ENCODE results near the gene RBM6.
"Not testable (repeated sequence)": the region's sequence is repeated elsewhere in the genome, so short reads cannot be mapped to it uniquely, and the experiment has no call there.

The RBM6 gene

DNA sequence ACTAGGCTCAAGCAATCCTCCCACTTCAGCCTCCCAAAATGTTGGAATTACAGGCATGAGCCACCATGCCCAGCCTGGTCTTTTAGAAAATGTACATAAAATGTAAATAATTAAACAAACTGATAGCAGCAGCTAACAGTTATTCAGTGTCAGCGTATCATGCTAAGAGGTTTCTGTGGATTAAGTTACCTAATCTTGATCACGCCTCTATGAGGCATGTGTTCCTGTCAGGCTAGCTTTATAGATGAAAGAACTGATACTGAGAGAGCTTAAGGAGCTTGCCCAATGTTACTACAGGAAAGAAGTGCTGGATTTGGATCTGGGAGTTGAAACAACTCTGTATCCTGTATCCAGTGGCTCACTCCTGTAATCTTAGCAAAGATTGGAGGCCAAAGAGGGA is 25.0 kb upstream of the RBM6 start:
- DNase-seq = no peak

- DNase-seq = no peak
Measured at GRCh38 chr3:49916686-49917085, 23.3 kb upstream of the RBM6 start.

GRCh38 chr3:49917806-49918590 is 22.0 kb upstream of the RBM6 start:
- not testable (repeated sequence) for DNase-seq

GRCh38 chr3:49924683-49925082 is 15.3 kb upstream of the RBM6 start:
- DNase-seq = no peak

GRCh38 chr3:49925485-49925884 is 14.5 kb upstream of the RBM6 start:
- no peak for DNase-seq

GRCh38 chr3:49926117-49926728 is 13.7 kb upstream of the RBM6 start:
- DNase-seq = no peak

DNA sequence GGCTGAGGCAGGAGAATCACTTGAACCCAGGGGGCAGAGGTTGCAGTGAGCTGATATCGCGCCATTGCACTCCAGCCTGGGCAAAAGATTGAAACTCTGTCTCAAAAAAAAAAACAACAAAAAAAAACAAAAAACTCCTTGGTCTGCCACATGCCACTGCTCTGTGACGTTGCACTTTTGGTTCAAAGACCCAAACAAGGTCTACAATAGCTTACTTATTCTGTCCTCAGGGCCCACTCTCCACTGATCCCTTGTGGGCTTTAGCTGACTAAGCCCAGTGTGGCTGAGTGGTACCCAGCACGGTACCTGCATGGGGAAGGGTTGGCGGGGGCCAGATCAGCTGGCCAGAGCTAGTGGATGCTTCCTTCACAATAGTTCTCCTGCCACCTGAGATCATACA is 12.2 kb upstream of the RBM6 start:
- no peak for DNase-seq

- DNase-seq = no peak
Measured at GRCh38 chr3:49928481-49929017, 11.4 kb upstream of the RBM6 start.

DNA sequence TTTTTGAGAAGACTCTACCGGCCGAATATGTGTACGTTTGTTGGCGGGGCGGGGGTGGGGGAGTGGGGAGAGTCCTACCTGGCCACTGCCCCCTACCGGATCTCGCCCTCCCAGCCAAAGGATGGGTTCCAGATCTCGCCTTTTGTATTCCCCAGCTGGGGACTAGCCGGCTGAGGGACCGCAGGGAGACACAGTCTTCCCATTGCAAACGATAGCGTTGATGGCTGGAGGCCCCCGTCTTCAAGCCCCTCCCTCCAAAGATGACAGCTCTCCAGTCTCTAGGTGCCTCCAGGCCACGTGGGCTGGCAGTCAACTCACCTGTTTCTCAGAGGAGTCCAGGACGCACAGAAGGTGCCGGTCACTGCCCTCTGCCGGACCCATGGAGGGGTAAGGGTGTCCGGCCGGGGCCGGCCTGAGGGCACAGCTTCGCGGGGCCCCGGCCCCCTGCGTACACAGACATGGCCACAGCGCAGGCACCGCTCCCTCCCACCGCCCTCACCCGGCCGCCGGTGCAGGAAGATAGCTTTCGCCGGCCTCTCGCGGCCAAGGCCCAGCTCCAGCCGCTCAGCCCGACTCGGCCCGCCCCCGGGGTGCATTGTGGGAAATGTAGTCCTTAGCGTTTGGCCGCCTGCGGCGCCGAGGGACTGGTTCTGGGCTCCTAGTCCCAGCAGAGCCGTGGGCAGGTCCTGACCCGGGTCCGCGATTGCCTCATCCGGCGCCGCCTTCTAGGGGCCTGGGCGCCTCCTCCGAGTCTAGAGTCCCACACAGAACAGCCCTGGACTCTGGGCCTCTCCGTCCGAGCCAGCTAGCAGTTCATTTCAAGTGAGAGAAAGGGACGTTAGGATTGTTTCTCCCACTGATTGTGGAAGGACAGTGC is 10.4 kb upstream of the RBM6 start, which contains the start of gene MON1A:
Gene MON1A, minus strand, starts transcription at position 521 of the 877 bp plus-strand sequence. CDS start 16,465 bp downstream, outside the sequence.
- peak; percentile 73 to 87 (median 86) for DNase-seq

- no peak for DNase-seq
Measured at GRCh38 chr3:49930168-49930690, 9.7 kb upstream of the RBM6 start.

- DNase-seq = peak; percentile 2 to 15 (median 4)
Measured at GRCh38 chr3:49930922-49931321, 9.0 kb upstream of the RBM6 start.

- DNase-seq = not testable (repeated sequence)
Measured at GRCh38 chr3:49932281-49932680, 7.7 kb upstream of the RBM6 start.

DNA sequence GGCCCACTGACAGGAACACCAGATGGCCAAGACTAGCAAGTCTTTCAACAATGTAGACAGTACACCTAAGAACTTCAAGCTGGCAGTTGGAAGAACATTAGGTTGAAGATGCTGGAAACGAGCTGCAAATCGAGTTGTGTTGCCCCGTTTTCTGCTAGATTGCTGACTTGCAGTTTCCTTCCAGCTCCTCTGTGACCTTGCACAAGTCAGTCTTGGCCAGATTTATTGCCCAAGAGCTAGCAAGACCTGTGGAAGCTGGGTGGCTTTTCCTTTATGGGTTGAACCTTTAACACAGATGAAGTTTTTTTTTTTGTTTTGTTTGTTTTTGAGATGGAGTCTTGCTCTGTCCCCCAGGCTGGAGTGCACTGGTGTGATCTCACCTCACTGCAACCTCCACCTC is 2.9 kb upstream of the RBM6 start:
- DNase-seq = no peak

DNA sequence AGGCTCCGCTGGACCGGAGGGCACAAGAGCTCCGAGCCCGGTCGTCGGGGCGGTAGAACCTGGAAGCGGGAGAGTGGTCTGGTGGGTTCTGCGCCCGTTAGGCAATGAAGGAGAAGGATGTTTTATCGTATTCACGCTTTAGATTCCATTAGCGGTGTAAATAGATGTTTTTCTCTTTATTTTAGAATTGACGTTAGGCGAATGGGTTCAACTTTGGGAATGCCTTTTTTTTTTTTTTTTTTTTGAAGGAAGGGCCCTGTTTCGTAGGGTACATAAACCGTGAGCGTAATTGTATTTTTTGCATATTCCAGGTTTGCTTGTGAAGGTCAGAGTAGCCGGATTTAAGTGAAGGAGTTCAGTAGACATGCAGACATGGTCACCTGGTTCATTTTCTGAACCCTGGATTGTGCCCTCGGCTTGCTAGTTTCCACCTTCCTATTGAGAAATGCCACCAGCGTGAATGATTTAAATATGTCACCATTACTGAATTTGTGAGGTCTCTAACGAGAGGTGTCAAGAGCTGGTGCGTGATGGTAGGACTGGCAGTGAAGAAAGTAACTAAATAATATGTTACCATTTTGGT is 808 bp downstream of the RBM6 start:
- DNase-seq = peak in 1 of 3 experiments; percentile 9

GRCh38 chr3:49942651-49943050 is 2.7 kb downstream of the RBM6 start:
- DNase-seq = no peak

- no peak for DNase-seq
Measured at GRCh38 chr3:49952924-49953323, 13.0 kb downstream of the RBM6 start.

DNA sequence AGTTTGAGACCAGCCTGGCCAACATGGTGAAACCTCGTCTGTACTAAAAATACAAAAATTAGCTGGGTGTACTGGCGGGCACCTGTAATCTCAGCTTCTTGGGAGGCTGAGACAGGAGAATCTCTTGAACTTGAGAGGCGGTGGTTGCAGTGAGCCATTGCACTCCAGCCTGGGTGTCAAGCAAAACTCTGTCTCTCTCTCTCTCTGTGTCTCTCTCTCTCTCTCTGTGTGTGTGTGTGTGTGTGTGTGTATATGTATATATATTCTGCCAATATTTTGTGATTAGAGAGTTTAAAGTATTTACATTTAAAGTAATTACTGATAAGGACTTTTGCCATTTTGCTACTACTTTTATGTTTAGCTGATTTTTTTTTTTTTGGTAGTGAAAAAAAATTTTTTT is 15.7 kb downstream of the RBM6 start:
- no peak for DNase-seq

DNA sequence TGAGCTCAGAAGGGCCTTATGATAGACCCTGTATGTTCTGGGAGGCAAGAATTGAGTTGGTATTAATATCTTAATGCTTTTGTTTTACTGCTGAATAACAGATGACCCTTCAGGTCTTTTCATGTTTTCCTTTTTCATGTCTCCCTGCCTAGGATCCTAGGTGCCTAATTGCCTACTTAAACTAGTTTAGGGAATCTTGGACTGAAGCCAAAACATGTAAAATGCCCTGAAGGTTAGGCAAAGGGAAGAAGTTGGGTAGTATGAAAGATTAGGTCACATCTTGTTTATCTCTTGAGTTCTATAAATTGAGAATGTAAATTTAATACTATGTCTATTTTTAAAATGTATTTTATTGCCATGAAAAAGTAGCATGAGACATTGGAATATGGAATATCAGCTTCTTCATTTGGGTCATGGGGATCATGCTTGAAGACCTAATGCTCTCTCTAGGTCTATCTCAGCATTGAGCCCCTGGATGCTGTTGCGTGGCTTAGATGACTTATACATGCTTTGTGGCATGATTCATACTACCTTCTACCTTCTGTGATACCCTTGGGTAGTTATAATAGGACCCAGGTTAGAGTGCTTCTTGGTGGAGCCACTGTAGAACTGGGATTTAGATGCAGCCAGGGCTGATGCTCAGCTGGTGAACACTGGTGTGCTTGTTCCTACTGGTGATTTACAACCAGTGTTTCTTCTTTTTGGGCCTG is 26.4 kb downstream of the RBM6 start:
- DNase-seq = peak in 1 of 3 experiments; percentile 2

GRCh38 chr3:49967291-49967690 is 27.3 kb downstream of the RBM6 start:
- DNase-seq = no peak

DNA sequence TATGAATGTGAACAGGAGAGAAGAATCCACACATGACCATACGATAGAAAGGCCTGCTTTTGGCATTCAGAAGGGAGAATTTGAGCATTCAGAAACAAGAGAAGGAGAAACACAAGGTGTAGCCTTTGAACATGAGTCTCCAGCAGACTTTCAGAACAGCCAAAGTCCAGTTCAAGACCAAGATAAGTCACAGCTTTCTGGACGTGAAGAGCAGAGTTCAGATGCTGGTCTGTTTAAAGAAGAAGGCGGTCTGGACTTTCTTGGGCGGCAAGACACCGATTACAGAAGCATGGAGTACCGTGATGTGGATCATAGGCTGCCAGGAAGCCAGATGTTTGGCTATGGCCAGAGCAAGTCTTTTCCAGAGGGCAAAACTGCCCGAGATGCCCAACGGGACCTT is 28.4 kb downstream of the RBM6 start:
- no peak for DNase-seq

GRCh38 chr3:49972656-49973055 is 32.7 kb downstream of the RBM6 start:
- DNase-seq = no peak

DNA sequence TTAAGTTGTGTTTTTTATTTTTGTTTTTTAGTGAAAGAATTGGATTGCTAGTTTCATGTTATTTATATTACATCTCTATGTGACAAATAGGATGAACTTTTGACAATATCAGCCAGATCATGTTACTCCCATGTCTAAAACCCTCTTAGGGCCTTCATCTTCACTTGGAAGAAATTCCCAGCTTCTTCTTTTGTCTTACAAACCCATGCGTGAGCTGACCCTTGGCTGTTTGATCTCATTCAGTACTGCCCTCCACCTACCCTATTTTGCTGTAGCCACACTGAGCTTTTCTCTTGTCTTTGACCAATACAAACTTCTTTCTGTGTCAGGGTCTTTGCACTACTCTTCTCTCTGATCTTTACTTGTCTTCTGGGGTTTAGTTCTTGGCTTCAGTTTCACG is 37.0 kb downstream of the RBM6 start:
- no peak for DNase-seq
